ENCODE measurements around the gene RESP18. TPM values are rescaled to one million over a fixed set of nuclear protein-coding genes. Genes with fewer than 3 reads are reported as not detected.

The RESP18 gene
- total and polyA plus RNA-seq, 2 of the 4 experiments (the other 2 are of a cell fraction): not detected

DNA sequence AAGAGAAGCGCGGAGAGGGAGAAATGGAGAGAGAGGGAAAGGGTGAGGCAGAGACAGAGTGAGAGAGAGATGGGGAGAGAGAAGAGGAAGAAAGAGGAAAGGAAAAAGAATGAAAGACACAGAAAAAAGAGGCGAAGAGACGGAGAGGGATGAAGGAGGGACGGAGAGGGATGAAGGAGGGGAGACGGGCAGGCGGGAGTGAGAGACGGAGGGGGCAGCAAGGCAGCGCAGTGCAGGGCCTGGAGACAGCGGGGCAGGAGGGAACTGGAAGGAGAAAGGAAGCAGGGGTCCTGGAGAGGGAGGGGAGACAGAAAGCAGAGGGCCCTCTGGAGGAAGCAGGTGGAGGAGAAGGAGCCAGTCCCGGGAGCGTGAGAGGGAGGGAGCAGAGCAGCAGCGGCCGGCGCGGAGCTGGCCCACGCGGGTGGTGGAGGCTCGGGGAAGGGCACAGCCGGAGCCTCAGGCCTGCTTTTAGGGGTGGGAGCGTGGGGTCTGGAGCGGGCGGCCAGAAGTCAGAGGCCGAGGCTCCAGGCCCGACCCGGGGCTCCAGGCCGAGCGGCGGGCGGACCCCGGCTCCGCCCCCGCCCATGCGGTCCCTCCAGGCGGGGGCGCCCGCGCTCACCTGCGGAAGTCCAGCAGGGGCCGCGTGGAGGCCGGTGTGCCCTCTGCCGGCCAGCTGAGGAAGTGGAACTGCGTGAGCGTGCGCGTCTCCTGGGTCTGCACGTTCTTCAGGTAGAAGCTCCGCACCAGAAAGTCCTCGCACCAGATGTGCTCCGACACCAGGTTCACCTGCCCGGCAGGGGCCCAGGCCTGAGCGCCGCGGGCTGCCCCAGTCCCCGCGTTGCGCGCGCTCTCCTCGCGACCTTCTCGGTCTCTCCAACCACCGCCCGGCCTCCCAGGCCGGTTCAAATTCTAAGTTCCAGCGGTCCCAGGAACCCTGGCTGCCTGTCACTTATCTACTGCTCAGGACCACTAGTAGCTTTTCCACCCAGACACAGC, 37.9 kb downstream of the RESP18 start (continued):
- no peak for TF ChIP-seq CHD1 (IDR thresholded peaks at IDR 0.05; ENCODE audit: low read depth, low read length)
- TF ChIP-seq, protein P1, sequence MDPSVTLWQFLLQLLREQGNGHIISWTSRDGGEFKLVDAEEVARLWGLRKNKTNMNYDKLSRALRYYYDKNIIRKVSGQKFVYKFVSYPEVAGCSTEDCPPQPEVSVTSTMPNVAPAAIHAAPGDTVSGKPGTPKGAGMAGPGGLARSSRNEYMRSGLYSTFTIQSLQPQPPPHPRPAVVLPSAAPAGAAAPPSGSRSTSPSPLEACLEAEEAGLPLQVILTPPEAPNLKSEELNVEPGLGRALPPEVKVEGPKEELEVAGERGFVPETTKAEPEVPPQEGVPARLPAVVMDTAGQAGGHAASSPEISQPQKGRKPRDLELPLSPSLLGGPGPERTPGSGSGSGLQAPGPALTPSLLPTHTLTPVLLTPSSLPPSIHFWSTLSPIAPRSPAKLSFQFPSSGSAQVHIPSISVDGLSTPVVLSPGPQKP (IDR thresholded peaks at IDR 0.05; ENCODE audit: borderline replicate concordance, low read depth, low read length): no peak

All from IMR-90 (cell line).